Stimulated activated CD4-positive, alpha-beta T cell treated with anti-CD3 and anti-CD28 coated beads, Interleukin-12 subunit alpha, Interleukin-12 subunit beta, amount 100 ng/mL, for 24 hours (primary cell): ENCODE data around the gene SGPP1.
"Not testable (repeated sequence)": the region's sequence is repeated elsewhere in the genome, so short reads cannot be mapped to it uniquely, and the experiment has no call there.

Experiments used
- DNase-seq, 2 experiments: peaks; one replicate each; pipeline ENCODE4 v3.0.0-alpha.2; 2020; ENCODE audit warnings: low read depth in 2 of 2

Gene SGPP1

DNA sequence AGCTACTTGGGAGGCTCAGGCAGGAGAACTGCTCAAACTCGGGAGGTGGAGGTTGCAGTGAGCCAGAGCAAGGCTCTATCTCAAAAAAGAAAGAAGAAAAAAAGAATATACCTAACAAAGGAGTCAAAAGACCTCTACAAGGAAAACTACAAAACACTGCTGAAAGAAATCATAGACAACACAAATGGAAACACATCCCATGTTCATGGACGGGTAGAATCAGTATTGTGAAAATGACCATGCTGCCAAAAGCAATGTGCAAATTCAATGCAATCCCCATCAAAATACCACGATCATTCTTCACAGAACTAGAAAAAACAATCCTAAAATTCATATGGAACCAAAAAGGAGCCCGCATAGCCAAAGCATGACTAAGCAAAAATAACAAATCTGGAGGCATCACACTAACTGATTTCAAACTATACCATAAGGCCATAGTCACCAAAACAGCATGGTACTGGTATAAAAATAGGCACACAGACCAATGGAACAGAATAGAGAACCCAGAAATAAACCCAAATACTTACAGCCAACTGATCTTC, 91.7 kb downstream of the SGPP1 start:
- DNase-seq: not testable (repeated sequence)
